Brain microvascular endothelial cell (primary cell): ENCODE results near the gene TNS3.

Experiments used
- DNase-seq: peaks from one replicate; pipeline ENCODE4 v3.0.0-alpha.2; 2020
- H3K27ac ChIP-seq: fragments of 250-450 bp; sonication (Bioruptor Pico); 2 replicates; pipeline ENCODE4 v1.5.1; 2020; ENCODE audit warnings: mild to moderate bottlenecking, moderate library complexity
- H3K27me3 ChIP-seq: fragments of 250-450 bp; sonication (Bioruptor Pico); replicated peaks from 2 replicates; pipeline ENCODE4 v1.5.1; 2020; ENCODE audit warnings: mild to moderate bottlenecking
- H3K36me3 ChIP-seq: fragments of 250-450 bp; sonication (Bioruptor Pico); replicated peaks from 2 replicates; pipeline ENCODE4 v1.5.1; 2020; ENCODE audit warnings: mild to moderate bottlenecking
- H3K4me3 ChIP-seq: 2 replicates; pipeline ENCODE4 v1.5.1; 2011; ENCODE audit warnings: low read depth, mild to moderate bottlenecking, control low read depth, low read length, moderate library complexity
- in situ Hi-C: cut with HindIII; loops from 2 replicates; pipeline ENCODE4 v1.10.0; 2017; ENCODE audit warnings: low sequenced_read_pairs, low pct_ligation_motif_present
- TF ChIP-seq, protein P1 (sequence below): IDR thresholded peaks from 2 replicates; pipeline ENCODE4 v1.5.1; 2011; ENCODE audit warnings: low read depth, mild to moderate bottlenecking, moderate library complexity, low read length, control low read depth, inconsistent platforms; ENCODE audit errors: missing control alignments

TNS3 gene

DNA sequence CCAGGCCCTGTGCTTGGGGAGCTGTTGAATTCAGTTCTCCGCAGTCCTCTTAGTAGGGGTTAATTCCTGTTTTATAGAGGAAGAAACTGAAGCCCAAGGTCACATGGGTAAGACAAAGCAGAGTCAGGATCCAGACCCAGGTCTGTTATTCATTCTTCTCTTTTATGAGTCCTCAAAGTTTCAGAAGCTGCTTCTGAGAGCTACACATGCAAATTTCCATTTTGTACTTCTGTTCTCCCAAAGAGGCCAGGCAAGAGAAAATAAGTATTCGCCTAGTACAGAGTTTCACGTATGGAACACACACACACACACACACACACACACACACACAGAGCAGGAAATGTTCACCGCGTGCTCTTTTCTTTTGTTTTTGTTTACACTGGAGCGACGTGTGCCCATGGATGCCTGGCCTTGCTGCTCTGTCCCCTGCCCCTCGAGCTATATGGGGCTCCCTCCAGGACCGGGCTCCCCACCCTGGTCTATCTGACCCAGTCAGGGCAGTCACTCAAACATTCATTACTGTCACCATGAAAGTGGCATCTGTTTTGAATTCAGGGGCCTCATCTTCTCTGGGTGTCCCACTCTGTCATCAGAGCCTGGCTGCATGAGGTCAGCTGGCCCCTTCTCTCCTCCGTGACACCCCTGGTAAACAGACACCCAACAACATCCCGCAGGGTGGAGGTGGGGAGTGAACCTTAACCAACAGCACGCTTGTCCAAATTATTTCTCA, 84.4 kb downstream of the TNS3 start:
- no peaks in the 10 kb centered on the region for H3K36me3 ChIP-seq
- TF ChIP-seq, protein P1, sequence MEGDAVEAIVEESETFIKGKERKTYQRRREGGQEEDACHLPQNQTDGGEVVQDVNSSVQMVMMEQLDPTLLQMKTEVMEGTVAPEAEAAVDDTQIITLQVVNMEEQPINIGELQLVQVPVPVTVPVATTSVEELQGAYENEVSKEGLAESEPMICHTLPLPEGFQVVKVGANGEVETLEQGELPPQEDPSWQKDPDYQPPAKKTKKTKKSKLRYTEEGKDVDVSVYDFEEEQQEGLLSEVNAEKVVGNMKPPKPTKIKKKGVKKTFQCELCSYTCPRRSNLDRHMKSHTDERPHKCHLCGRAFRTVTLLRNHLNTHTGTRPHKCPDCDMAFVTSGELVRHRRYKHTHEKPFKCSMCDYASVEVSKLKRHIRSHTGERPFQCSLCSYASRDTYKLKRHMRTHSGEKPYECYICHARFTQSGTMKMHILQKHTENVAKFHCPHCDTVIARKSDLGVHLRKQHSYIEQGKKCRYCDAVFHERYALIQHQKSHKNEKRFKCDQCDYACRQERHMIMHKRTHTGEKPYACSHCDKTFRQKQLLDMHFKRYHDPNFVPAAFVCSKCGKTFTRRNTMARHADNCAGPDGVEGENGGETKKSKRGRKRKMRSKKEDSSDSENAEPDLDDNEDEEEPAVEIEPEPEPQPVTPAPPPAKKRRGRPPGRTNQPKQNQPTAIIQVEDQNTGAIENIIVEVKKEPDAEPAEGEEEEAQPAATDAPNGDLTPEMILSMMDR, result no peak
- in situ Hi-C loops, result no loop called here
- DNase-seq, result no peak
- H3K27ac ChIP-seq, result no peak overlapping the region
- H3K4me3 ChIP-seq, result no peak overlapping the region
- H3K27me3 ChIP-seq, result no peaks in the 10 kb centered on the region

DNA sequence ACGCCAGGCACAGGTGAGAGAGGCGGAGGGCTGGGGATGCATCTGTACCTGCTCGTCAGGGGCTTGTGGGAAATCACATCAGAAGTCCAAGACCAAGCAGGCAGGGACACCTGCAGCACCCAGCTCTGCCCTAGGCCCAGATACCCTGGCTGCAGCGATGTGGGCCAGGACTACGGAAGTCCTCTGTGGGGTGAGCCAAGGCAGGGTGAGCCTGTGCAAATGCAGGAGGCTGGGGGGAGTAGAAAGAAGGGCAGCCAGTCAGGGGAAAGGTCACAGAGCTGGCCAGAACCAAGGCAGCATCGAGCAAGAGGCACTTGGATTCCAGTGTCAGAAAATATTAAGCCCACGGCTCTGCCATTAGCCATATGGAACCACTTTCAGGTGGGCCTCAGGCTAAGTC, 85.2 kb downstream of the TNS3 start:
- in situ Hi-C loops, result no loop called here
- Histone ChIP-seq H3K27ac (no peak overlapping the region), H3K27me3 (no peaks in the 10 kb centered on the region), H3K4me3 (no peak overlapping the region), H3K36me3 (no peaks in the 10 kb centered on the region)
- DNase-seq, result no peak
- TF ChIP-seq, protein P1, result no peak

DNA sequence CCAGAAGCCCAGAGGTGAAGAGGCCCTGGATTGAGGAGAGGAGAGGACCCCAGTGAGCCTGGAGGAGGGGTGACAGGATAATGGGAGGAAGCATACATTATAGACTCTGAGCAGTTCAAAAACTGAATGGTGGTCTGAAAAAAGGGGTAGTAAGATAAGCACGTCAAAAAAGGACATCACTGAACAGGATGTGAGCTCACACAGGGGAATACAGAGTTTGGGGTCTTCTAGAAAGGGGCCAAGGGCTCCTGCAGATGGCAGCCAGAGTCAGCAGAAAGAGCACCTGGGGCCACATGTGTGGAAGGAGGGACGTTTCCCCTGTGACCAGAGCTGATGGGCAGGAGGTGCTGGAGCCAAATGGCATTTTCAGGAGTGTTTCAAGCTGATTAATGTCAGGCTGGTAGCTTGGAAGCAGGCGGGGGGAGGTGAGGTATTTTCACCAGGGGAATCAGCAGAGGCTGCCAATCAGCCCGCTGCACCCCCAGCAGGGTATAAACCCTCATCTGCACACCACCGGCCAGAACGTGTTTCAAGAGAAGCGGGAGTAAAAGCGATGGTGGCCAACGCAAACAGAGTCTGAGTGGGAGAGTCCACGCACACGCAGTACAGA, 85.8 kb downstream of the TNS3 start:
- H3K4me3 ChIP-seq, result no peak overlapping the region
- TF ChIP-seq, protein P1, result no peak
- H3K27ac ChIP-seq, result no peak overlapping the region
- H3K36me3 ChIP-seq, result no peaks in the 10 kb centered on the region
- H3K27me3 ChIP-seq, result no peaks in the 10 kb centered on the region
- in situ Hi-C loops, result no loop called here
- no peak for DNase-seq

DNA sequence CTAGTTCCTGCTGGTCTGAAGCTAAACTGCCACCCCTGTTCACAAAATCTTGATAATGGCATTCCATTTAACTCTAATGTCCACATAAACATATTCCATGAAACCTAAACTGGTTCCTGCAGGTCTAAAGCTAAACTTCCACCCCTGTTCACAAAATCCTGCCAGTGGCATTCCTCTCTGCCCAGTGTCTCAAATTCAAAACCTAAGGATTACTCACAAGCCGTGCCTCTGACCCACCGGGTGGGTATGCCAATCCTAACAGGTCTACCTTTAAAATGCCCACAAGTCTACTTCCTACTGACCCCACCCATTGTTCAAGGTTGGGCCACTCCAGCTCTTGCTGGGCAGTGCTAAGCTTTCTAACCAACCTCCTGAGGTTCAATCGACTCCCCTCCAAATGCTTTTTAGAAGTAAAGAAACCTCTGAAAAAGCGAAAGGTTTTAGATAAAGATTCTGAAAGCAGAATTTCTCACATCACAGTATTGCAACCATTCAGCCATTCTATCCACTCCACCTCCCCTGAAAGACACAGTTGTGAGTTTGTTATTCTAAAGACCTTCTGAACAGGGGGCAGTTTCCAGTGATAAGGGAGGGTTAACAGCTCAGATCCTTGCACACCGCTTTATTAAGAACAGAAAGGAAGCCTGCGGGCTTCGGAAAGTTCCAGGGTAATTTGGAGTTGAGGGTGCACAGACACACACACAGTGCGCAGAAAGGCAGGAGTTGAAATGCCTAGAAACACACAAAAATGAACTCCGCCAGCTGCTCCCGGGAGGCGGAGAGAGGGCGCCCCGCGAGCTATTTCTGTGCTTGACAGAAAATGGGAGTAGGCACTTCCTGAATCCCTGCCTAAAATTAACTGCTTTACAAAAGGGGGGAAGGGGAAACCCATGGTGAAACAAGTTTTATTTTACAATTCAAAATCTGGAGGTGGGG, 87.7 kb downstream of the TNS3 start:
- no peak overlapping the region for H3K4me3 ChIP-seq
- no peaks in the 10 kb centered on the region for H3K27me3 ChIP-seq
- H3K27ac ChIP-seq, result peak overlapping the region; percentile 68
- in situ Hi-C loops, result no loop called here
- TF ChIP-seq, protein P1, result no peak
- H3K36me3 ChIP-seq, result no peaks in the 10 kb centered on the region
- DNase-seq, result no peak

DNA sequence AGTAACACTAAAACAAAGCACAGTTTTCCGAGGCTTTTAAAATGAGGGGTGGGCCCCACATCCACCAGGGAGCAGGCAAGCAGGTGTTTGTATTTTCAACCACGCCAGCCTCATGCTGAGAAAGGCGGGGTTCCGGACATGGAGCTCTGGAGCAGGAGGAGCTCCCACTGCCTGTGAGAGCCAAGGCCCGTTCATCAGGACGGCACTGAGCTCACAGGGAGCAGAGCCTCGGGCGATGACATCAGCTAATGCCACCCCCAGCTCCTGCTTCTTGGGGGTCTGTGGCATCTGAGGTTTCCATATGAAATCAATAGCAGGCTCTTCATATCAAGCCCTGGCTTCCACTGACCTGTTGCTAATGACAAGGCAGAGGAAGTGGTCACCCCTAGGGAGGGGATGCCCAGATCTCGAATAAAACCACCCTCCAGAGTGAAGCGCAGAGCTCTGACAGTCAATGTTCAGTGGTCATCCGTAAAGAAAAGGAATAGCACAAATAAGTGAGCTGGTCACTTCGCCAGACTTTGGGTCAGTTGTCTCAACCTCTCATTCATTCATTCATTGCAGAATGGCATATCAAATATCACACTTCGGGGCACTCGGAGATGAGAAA, 89.1 kb downstream of the TNS3 start:
- Histone ChIP-seq H3K4me3 (no peak overlapping the region), H3K36me3 (no peaks in the 10 kb centered on the region), H3K27ac (no peak overlapping the region), H3K27me3 (no peaks in the 10 kb centered on the region)
- no peak for DNase-seq
- in situ Hi-C loops, result no loop called here
- TF ChIP-seq, protein P1, result no peak
